Endothelial cell of umbilical vein (primary cell): Measurements from ENCODE around the gene MAML2. TPM values are rescaled to one million over a fixed set of nuclear protein-coding genes. Genes with fewer than 3 reads are reported as not detected.

Source experiments
- BruUV-seq: library from RNA; stranded (reverse); fragments of 400-500 nt; replicated peaks from 2 replicates; lab custom pipeline; 2021; lab: Mats Ljungman, UMichigan
- CTCF ChIA-PET: fragments of 300-600, 350-600 bp; sonication (Branson Sonifier 250); formaldehyde crosslinking; loops from one replicate; lab custom pipeline; 2021; ENCODE audit warnings: antibody characterized with exemption, inconsistent platforms; lab: Charles Lee
- POLR2A ChIA-PET: fragments of 300-600, 350-600 bp; sonication (Branson Sonifier 250); formaldehyde crosslinking; loops from one replicate; lab custom pipeline; 2021; ENCODE audit warnings: antibody characterized with exemption, inconsistent platforms; lab: Charles Lee
- DNase-seq: peaks from one replicate; pipeline ENCODE4 v3.0.0-alpha.2; 2011; ENCODE audit warnings: low read depth, low spot score
- FAIRE-seq: peaks from 2 replicates; lab custom pipeline; 2011; peaks lifted over from hg19 to GRCh38; lab: Jason Lieb, UNC
- H2AFZ ChIP-seq: 2 replicates; pipeline ENCODE4 v1.6.0; 2012; ENCODE audit warnings: low read depth, low read length, control low read depth, inconsistent platforms
- H3K27ac ChIP-seq: 2 replicates; pipeline ENCODE4 v1.5.1; 2011; ENCODE audit warnings: low read depth, mild to moderate bottlenecking, control low read depth, low read length, moderate library complexity; ENCODE audit not compliant: insufficient read depth
- H3K27me3 ChIP-seq, 2 experiments: 2 replicates each; pipeline versions ENCODE4 v1.6.0 to v1.6.1; 2011; ENCODE audit warnings: low read length in 2 of 2, mixed read lengths in 1 of 2; ENCODE audit not compliant: control insufficient read depth in 2 of 2, insufficient read depth in 2 of 2
- H3K36me3 ChIP-seq, 2 experiments: 2 replicates in 1 of 2; 3 replicates in 1 of 2; pipeline ENCODE4 v1.5.1; 2011; ENCODE audit warnings: low read length in 2 of 2, mild to moderate bottlenecking in 1 of 2, moderate library complexity in 1 of 2; ENCODE audit not compliant: control insufficient read depth in 2 of 2, insufficient read depth in 2 of 2; ENCODE audit errors: extremely low read depth in 1 of 2
- H3K4me1 ChIP-seq: 3 replicates; pipeline ENCODE4 v1.5.1; 2011; ENCODE audit warnings: mild to moderate bottlenecking, low read length; ENCODE audit not compliant: control insufficient read depth, insufficient read depth; ENCODE audit errors: extremely low read depth
- H3K4me2 ChIP-seq: 2 replicates; pipeline ENCODE4 v1.6.1; 2011; ENCODE audit warnings: low read length, control low read depth, mixed read lengths; ENCODE audit not compliant: insufficient read depth
- H3K4me3 ChIP-seq, 3 experiments: fragments of 200-600 bp in 1 of 3; sonication (generic), shearing (Covaris generic) in 1 of 3; replicated peaks in 1 of 3; 2 replicates each; pipeline ENCODE4 v1.5.1; 2011 to 2016; ENCODE audit warnings: control low read depth in 3 of 3, low read length in 3 of 3, mild to moderate bottlenecking in 2 of 3, inconsistent platforms in 1 of 3, low read depth in 1 of 3, moderate library complexity in 1 of 3; ENCODE audit not compliant: insufficient read depth in 1 of 3
- H3K79me2 ChIP-seq: 2 replicates; pipeline ENCODE4 v1.6.0; 2012; ENCODE audit warnings: low read length, inconsistent platforms; ENCODE audit not compliant: control insufficient read depth, insufficient read depth
- H3K9ac ChIP-seq: replicated peaks from 2 replicates; pipeline ENCODE3; 2011; ENCODE audit warnings: low read length, control low read depth; ENCODE audit not compliant: insufficient read depth; ENCODE audit errors: extremely low read depth
- H3K9me1 ChIP-seq: replicated peaks from 3 replicates; pipeline ENCODE4 v1.6.0; 2011; ENCODE audit warnings: mild to moderate bottlenecking, low read length; ENCODE audit not compliant: control insufficient read depth, insufficient read depth; ENCODE audit errors: extremely low read depth
- H3K9me3 ChIP-seq: replicated peaks from 2 replicates; pipeline ENCODE4 v1.5.1; 2012; ENCODE audit warnings: low read length, inconsistent platforms; ENCODE audit not compliant: control insufficient read depth, insufficient read depth
- H4K20me1 ChIP-seq: replicated peaks from 2 replicates; pipeline ENCODE3; 2011; ENCODE audit warnings: mild to moderate bottlenecking, low read length; ENCODE audit not compliant: control insufficient read depth, insufficient read depth; ENCODE audit errors: extremely low read depth
- CTCF ChIP-seq, 2 donors: IDR thresholded peaks; 1 replicate in 1 of 2; 2 replicates in 1 of 2; pipeline ENCODE4 v1.5.1; 2011; ENCODE audit warnings: low read length in 2 of 2, mild to moderate bottlenecking in 2 of 2, moderate library complexity in 2 of 2, control low read depth in 1 of 2, inconsistent platforms in 1 of 2, low read depth in 1 of 2; ENCODE audit not compliant: insufficient read depth in 1 of 2; ENCODE audit errors: extremely low read depth in 1 of 2
- EZH2 ChIP-seq: IDR thresholded peaks from 2 replicates; pipeline ENCODE4 v1.6.1; 2012; ENCODE audit warnings: borderline replicate concordance, low read depth, mild to moderate bottlenecking, moderate library complexity, low read length, inconsistent platforms; ENCODE audit not compliant: severe bottlenecking
- FOS ChIP-seq: IDR thresholded peaks from 2 replicates; pipeline ENCODE4 v1.6.1; 2011; ENCODE audit warnings: mild to moderate bottlenecking, low read length, moderate library complexity, borderline replicate concordance; ENCODE audit not compliant: insufficient read depth
- GATA2 ChIP-seq: IDR thresholded peaks from 2 replicates; pipeline ENCODE4 v1.7.0; 2011; ENCODE audit warnings: low read depth, mild to moderate bottlenecking, moderate library complexity, mixed read lengths, low read length; ENCODE audit not compliant: insufficient read length, insufficient read depth
- JUN ChIP-seq: IDR thresholded peaks from 2 replicates; pipeline ENCODE4 v1.6.1; 2011; ENCODE audit warnings: borderline replicate concordance, low read depth; ENCODE audit not compliant: insufficient read length, insufficient read depth
- MAX ChIP-seq: IDR thresholded peaks from 2 replicates; pipeline ENCODE4 v1.6.1; 2011; ENCODE audit not compliant: insufficient read depth, insufficient read length
- MYC ChIP-seq: IDR thresholded peaks from one replicate; pipeline ENCODE4 v1.6.1; 2011; ENCODE audit warnings: mild to moderate bottlenecking, low read depth, low read length
- POLR2A ChIP-seq: IDR thresholded peaks from 2 replicates; pipeline ENCODE4 v1.6.1; 2012; ENCODE audit warnings: low read depth, mild to moderate bottlenecking, control low read depth, low read length
- POLR2AphosphoS5 ChIP-seq: IDR thresholded peaks from 2 replicates; pipeline ENCODE4 v1.6.1; 2012; ENCODE audit warnings: low read depth, mild to moderate bottlenecking, control low read depth, low read length, moderate library complexity; ENCODE audit not compliant: insufficient read depth
- dilution Hi-C: fragments of 300-500 bp; cut with MboI; formaldehyde crosslinking; loops from one replicate; pipeline ENCODE4 v1.15.0; 2019; ENCODE audit warnings: low sequenced_read_pairs; ENCODE audit not compliant: extremely low pct_ligation_motif_present
- intact Hi-C: fragments of 100-400 bp; cut with micrococcal nuclease; formaldehyde crosslinking; loops from one replicate; pipeline ENCODE4 v1.10.0; 2022
- polyA plus RNA-seq, 4 experiments: library from polyadenylated mRNA; depleted of rRNA in 3 of 4; stranded (reverse) in 3 of 4; unstranded in 1 of 4; fragments of >200 nt; gene quantifications; 2 replicates each; pipeline versions ENCODE4 v1.2.1 to v1.2.3, GENCODE V29; 2011 to 2012; ENCODE audit warnings: missing spikeins in 1 of 4
- total RNA-seq: library from RNA; stranded (reverse); gene quantifications from 2 replicates; pipeline ENCODE4 v1.2.3, GENCODE V29; 2021

Gene MAML2
- total and polyA plus RNA-seq, 2 donors (not counting 3 experiments of a cell fraction or from before 2014, with no cell fraction given): 12.4 to 16.8 TPM

GRCh38 chr11:96227244-96227643 is 115.8 kb downstream of the MAML2 start:
- Histone ChIP-seq H3K79me2 (peaks cover 2% of the 10 kb centered on the region), H3K9me1 (no peaks in the 10 kb centered on the region), H4K20me1 (no peaks in the 10 kb centered on the region), H3K4me1 (peaks cover 50% of the 10 kb centered on the region), H3K9me3 (no peaks in the 10 kb centered on the region), H3K4me2 (no peak overlapping the region), H3K4me3 (no peak overlapping the region), H3K36me3 (no peaks in the 10 kb centered on the region), H3K27ac (peak overlapping the region; percentile 98), H3K27me3 (no peaks in the 10 kb centered on the region), H2AFZ (no peak overlapping the region), H3K9ac (no peak overlapping the region)
- POLR2A ChIA-PET: no interaction called here
- DNase-seq (no peak), FAIRE-seq (no peak)
- TF ChIP-seq CTCF (IDR thresholded peaks at IDR 0.05; ENCODE audit: extremely low read depth in 1 of 2, insufficient read depth in 1 of 2, low read depth in 1 of 2, low read length in 2 of 2) (no peak), GATA2 (no peak), FOS (no peak), POLR2AphosphoS5 (no peak), MYC (no peak), POLR2A (no peak), MAX (no peak), JUN (no peak), EZH2 (no peak)
- CTCF ChIA-PET: interaction anchor here (1.1 to 6.6 kb wide), 9 partner anchors 12 to 391 kb away, joined by 3 to 62 read pairs (median 6); partner anchors contain the start of gene MAML2
- intact Hi-C loops: loop anchor here (5.0 kb wide), 1 partner anchor 305 kb away; the partner anchor contains the start of gene MTMR2
- dilution Hi-C loops: no loop called here
- BruUV-seq: no TSS peak
